ENCODE measurements around the gene NPC1.

- TF ChIP-seq CTCF (IDR thresholded peaks at IDR 0.05 in 4 of 5, conservative IDR thresholded peaks at IDR 0.05 in 1 of 5) (no peak), POLR2A (IDR thresholded peaks at IDR 0.05) (no peak)
Observed at GRCh38 chr18:23631746-23632145, 45.4 kb upstream of the NPC1 start.
